H1 (cell line): ENCODE measurements around the gene DRAP1. TPM values are rescaled to one million over a fixed set of nuclear protein-coding genes. Genes with fewer than 3 reads are reported as not detected.
A peak's percentile ranks its signal among the peaks of the same experiment; 100 is the strongest.

ENCODE experiments used
- CTCF ChIA-PET: fragments of 300-600 bp; sonication (Branson Sonifier 250); formaldehyde crosslinking; loops from one replicate; lab custom pipeline; 2021; ENCODE audit not compliant: partially characterized antibody; lab: Charles Lee
- POLR2A ChIA-PET: fragments of 300-600 bp; sonication (Branson Sonifier 250); formaldehyde crosslinking; loops from one replicate; lab custom pipeline; 2021; ENCODE audit warnings: inconsistent platforms; ENCODE audit not compliant: partially characterized antibody; lab: Charles Lee
- DNase-seq, 2 experiments: peaks; one replicate each; pipeline versions ENCODE4 v3.0.0 to v3.0.0-alpha.2; 2010 to 2022; ENCODE audit warnings: low spot score in 2 of 2, low read depth in 1 of 2, mixed read lengths in 1 of 2
- FAIRE-seq: peaks from 2 replicates; lab custom pipeline; 2011; peaks lifted over from hg19 to GRCh38; lab: Jason Lieb, UNC
- H2AFZ ChIP-seq: 2 replicates; pipeline ENCODE4 v1.8.1; 2012; ENCODE audit warnings: low read length, inconsistent platforms
- H2AK5ac ChIP-seq: 2 replicates; pipeline ENCODE4 v1.6.1; 2013; ENCODE audit warnings: low read depth, low read length
- H2BK120ac ChIP-seq: replicated peaks from 2 replicates; pipeline ENCODE3; 2013; ENCODE audit warnings: low read depth, low read length, inconsistent platforms
- H2BK12ac ChIP-seq: 2 replicates; pipeline ENCODE4 v1.6.1; 2013; ENCODE audit warnings: low read depth, low read length
- H2BK15ac ChIP-seq: 2 replicates; pipeline ENCODE4 v1.6.1; 2013; ENCODE audit warnings: low read length
- H2BK20ac ChIP-seq: 2 replicates; pipeline ENCODE4 v1.6.1; 2013; ENCODE audit warnings: low read length
- H2BK5ac ChIP-seq: 2 replicates; pipeline ENCODE4 v1.6.1; 2013; ENCODE audit warnings: low read depth, low read length
- H3K14ac ChIP-seq: 2 replicates; pipeline ENCODE4 v1.6.1; 2013; ENCODE audit warnings: inconsistent platforms; ENCODE audit not compliant: insufficient read length
- H3K18ac ChIP-seq: 2 replicates; pipeline ENCODE4 v1.6.1; 2013; ENCODE audit warnings: low read length; ENCODE audit errors: extremely low read depth
- H3K23ac ChIP-seq: 2 replicates; pipeline ENCODE4 v1.6.1; 2013; ENCODE audit warnings: inconsistent platforms; ENCODE audit not compliant: insufficient read length
- H3K23me2 ChIP-seq: 2 replicates; pipeline ENCODE4 v1.6.1; 2013; ENCODE audit warnings: low read depth, low read length
- H3K27ac ChIP-seq: 2 replicates; pipeline ENCODE4 v1.6.1; 2011; ENCODE audit warnings: low read depth, low read length, inconsistent platforms
- H3K27me3 ChIP-seq, 4 experiments: replicated peaks in 1 of 4; 1 replicate in 1 of 4; 2 replicates in 3 of 4; pipeline versions ENCODE4 v1.6.1 to v1.8.1; 2011 to 2013; ENCODE audit warnings: low read length in 3 of 4, mild to moderate bottlenecking in 3 of 4, inconsistent platforms in 2 of 4, mixed read lengths in 2 of 4, moderate library complexity in 1 of 4; ENCODE audit not compliant: control insufficient read depth in 3 of 4, insufficient read depth in 3 of 4; ENCODE audit errors: extremely low read depth in 1 of 4
- H3K36me3 ChIP-seq, 4 experiments: 2 replicates each; pipeline versions ENCODE4 v1.6.1 to v1.8.1; 2011 to 2013; ENCODE audit warnings: mild to moderate bottlenecking in 4 of 4, low read length in 3 of 4, moderate library complexity in 2 of 4, control low read depth in 1 of 4, inconsistent platforms in 1 of 4; ENCODE audit not compliant: insufficient read depth in 4 of 4, control insufficient read depth in 2 of 4
- H3K4ac ChIP-seq: replicated peaks from 2 replicates; pipeline ENCODE3; 2013; ENCODE audit warnings: low read length, low read depth, mixed read lengths, inconsistent platforms; ENCODE audit not compliant: insufficient read length
- H3K4me1 ChIP-seq, 4 experiments: replicated peaks in 1 of 4; 1 replicate in 1 of 4; 2 replicates in 3 of 4; pipeline versions ENCODE4 v1.6.1 to v1.8.1; 2011 to 2013; ENCODE audit warnings: low read length in 3 of 4, inconsistent platforms in 2 of 4, mixed read lengths in 1 of 4; ENCODE audit not compliant: insufficient read depth in 4 of 4, control insufficient read depth in 3 of 4
- H3K4me2 ChIP-seq, 2 experiments: 2 replicates each; pipeline versions ENCODE4 v1.6.1 to v1.8.1; 2011 to 2013; ENCODE audit warnings: low read depth in 2 of 2, low read length in 2 of 2, control low read depth in 1 of 2, inconsistent platforms in 1 of 2, mild to moderate bottlenecking in 1 of 2; ENCODE audit not compliant: insufficient read depth in 1 of 2
- H3K4me3 ChIP-seq, 4 experiments: fragments of 200-600, 300-600 bp in 1 of 4; sonication (generic), shearing (Covaris generic), sonication (Bioruptor Twin) in 1 of 4; 2 replicates each; pipeline versions ENCODE4 v1.5.1 to v1.8.1; 2011 to 2016; ENCODE audit warnings: low read length in 4 of 4, low read depth in 3 of 4, control low read depth in 2 of 4, inconsistent platforms in 2 of 4, mild to moderate bottlenecking in 2 of 4, mixed read lengths in 1 of 4, moderate library complexity in 1 of 4; ENCODE audit not compliant: insufficient read depth in 2 of 4; ENCODE audit errors: extremely low read depth in 1 of 4
- H3K56ac ChIP-seq: replicated peaks from 2 replicates; pipeline ENCODE3; 2013; ENCODE audit warnings: low read depth, mild to moderate bottlenecking, mixed read lengths, low read length, inconsistent platforms; ENCODE audit not compliant: insufficient read length
- H3K79me1 ChIP-seq: 2 replicates; pipeline ENCODE4 v1.6.1; 2013; ENCODE audit warnings: low read depth, low read length, control low read depth
- H3K79me2 ChIP-seq, 2 experiments: 2 replicates each; pipeline versions ENCODE4 v1.6.1 to v1.8.1; 2012 to 2013; ENCODE audit warnings: low read length in 2 of 2, mild to moderate bottlenecking in 2 of 2, inconsistent platforms in 1 of 2; ENCODE audit not compliant: insufficient read depth in 2 of 2, control insufficient read depth in 1 of 2
- H3K9ac ChIP-seq, 4 experiments: replicated peaks in 1 of 4; 1 replicate in 1 of 4; 2 replicates in 3 of 4; pipeline versions ENCODE4 v1.6.1 to v1.8.1; 2011 to 2013; ENCODE audit warnings: low read depth in 3 of 4, low read length in 3 of 4, control low read depth in 2 of 4, mild to moderate bottlenecking in 2 of 4, moderate library complexity in 2 of 4, inconsistent platforms in 1 of 4; ENCODE audit errors: extremely low read depth in 1 of 4
- H3K9me3 ChIP-seq, 2 experiments: 2 replicates each; pipeline versions ENCODE4 v1.6.1 to v1.8.1; 2012 to 2013; ENCODE audit warnings: mild to moderate bottlenecking in 2 of 2, moderate library complexity in 2 of 2, control low read depth in 1 of 2, inconsistent platforms in 1 of 2, low read depth in 1 of 2, low read length in 1 of 2, mixed read lengths in 1 of 2; ENCODE audit not compliant: insufficient read depth in 2 of 2
- H4K20me1 ChIP-seq, 2 experiments: replicated peaks in 1 of 2; 2 replicates each; pipeline versions ENCODE3 to v1.8.1; 2011 to 2013; ENCODE audit warnings: inconsistent platforms in 2 of 2, low read length in 2 of 2, mild to moderate bottlenecking in 1 of 2; ENCODE audit not compliant: insufficient read depth in 2 of 2, control insufficient read depth in 1 of 2
- H4K5ac ChIP-seq: 2 replicates; pipeline ENCODE4 v1.6.1; 2013; ENCODE audit warnings: low read length, low read depth, mixed read lengths, inconsistent platforms; ENCODE audit not compliant: insufficient read length
- H4K8ac ChIP-seq: 2 replicates; pipeline ENCODE4 v1.8.0; 2013; ENCODE audit warnings: mild to moderate bottlenecking, moderate library complexity, low read length, inconsistent platforms; ENCODE audit not compliant: insufficient read depth; ENCODE audit errors: extremely low read depth
- H4K91ac ChIP-seq: replicated peaks from 2 replicates; pipeline ENCODE3; 2013; ENCODE audit warnings: low read length, mixed read lengths, inconsistent platforms; ENCODE audit not compliant: insufficient read length
- BACH1 ChIP-seq: IDR thresholded peaks from 2 replicates; pipeline ENCODE4 v1.6.1; 2012; ENCODE audit warnings: low read length, improper control_type of control experiment
- MAX ChIP-seq: IDR thresholded peaks from 2 replicates; pipeline ENCODE4 v1.6.1; 2012; ENCODE audit warnings: inconsistent platforms
- WGBS, 2 experiments: shearing (Covaris generic) in 1 of 2; methylation state at CpG; one replicate each; pipeline versions ENCODE4 v1.1.6 to v1.1.7; 2013 to 2015; ENCODE audit warnings: low lambda C conversion rate in 2 of 2, mixed read lengths in 2 of 2, inconsistent platforms in 1 of 2, low coverage in 1 of 2, missing lambda C conversion rate in 1 of 2; ENCODE audit not compliant: insufficient replicate concordance in 2 of 2, insufficient coverage in 1 of 2, insufficient read length in 1 of 2; ENCODE audit errors: extremely low coverage in 1 of 2, missing lambda C conversion rate in 1 of 2; 5-methylcytosine and 5-hydroxymethylcytosine counted together
- polyA plus RNA-seq, 7 experiments: library from polyadenylated mRNA; depleted of rRNA in 3 of 7; stranded (reverse) in 5 of 7; unstranded in 2 of 7; fragments of >200 nt in 5 of 7; fragments of 200-250 nt in 2 of 7; gene quantifications; 1 replicate in 5 of 7; 2 replicates in 1 of 7; 4 replicates in 1 of 7; pipeline versions ENCODE4 v1.2.1 to v1.2.3, GENCODE V29; 2011 to 2013; ENCODE audit warnings: missing spikeins in 2 of 7, mixed read lengths in 2 of 7
- total RNA-seq: library from RNA; stranded (reverse); fragmentation: NEBNext Ultra II Directional; extraction: Animal tissue kit (Norgen Biotek cat#: 25700); gene quantifications from 2 replicates; pipeline ENCODE4 v1.2.1, GENCODE V29; 2021

Gene DRAP1
- total and polyA plus RNA-seq, 2 of the 8 experiments (the other 6 are each of a cell fraction or from before 2014, with no cell fraction given): 62.5 to 98.7 TPM

GRCh38 chr11:65944767-65945166, 25.5 kb downstream of the DRAP1 start:
- Histone ChIP-seq H3K23me2 (peaks cover 3% of the 10 kb centered on the region; the same call in 1 of the 2 replicates), H4K91ac (no peak overlapping the region), H3K4me2 (peak overlapping the region in 1 of 2 experiments; percentile 56; a peak in 1 of 4 replicates), H4K20me1 (no peaks in the 10 kb centered on the region), H2BK120ac (no peak overlapping the region), H3K4me1 (peaks cover 3 to 25% (median 15%) of the 10 kb centered on the region in 4 experiments), H3K4me3 (no peak overlapping the region), H2AFZ (no peak overlapping the region), H3K56ac (no peak overlapping the region), H3K9me3 (no peaks in the 10 kb centered on the region), H2BK15ac (no peak overlapping the region), H3K18ac (no peak overlapping the region), H4K5ac (no peak overlapping the region), H3K27ac (no peak overlapping the region), H2BK12ac (0 out of 2 replicates have a peak overlapping the region, but pooled peaks have one; percentile 94), H2BK5ac (no peak overlapping the region; the same call in 1 of the 2 replicates), H2BK20ac (0 out of 2 replicates have a peak overlapping the region, but pooled peaks have one; percentile 80), H3K23ac (no peak overlapping the region), H3K79me2 (no peaks in the 10 kb centered on the region), H3K36me3 (no peaks in the 10 kb centered on the region), H4K8ac (no peak overlapping the region), H2AK5ac (0 out of 2 replicates have a peak overlapping the region, but pooled peaks have one; percentile 6), H3K27me3 (no peaks in the 10 kb centered on the region), H3K14ac (no peak overlapping the region), H3K4ac (no peak overlapping the region), H3K79me1 (no peaks in the 10 kb centered on the region), H3K9ac (no peak overlapping the region)
- ChIA-PET CTCF (interaction anchor here (1.0 to 3.4 kb wide), 7 partner anchors 9 to 59 kb away, joined by 3 to 18 read pairs (median 4); no protein-coding TSS in a partner anchor), POLR2A (interaction anchor here (0.6 to 1.2 kb wide), 2 partner anchors 14 to 31 kb away, joined by 3 to 6 read pairs; no protein-coding TSS in a partner anchor)
- 86% methylated on average over 8 of the region's 8 CpGs; no CpG with 5 or more reads in 1 of the 2 experiments for WGBS, 2 experiments
- DNase-seq (no peak), FAIRE-seq (no peak)
- TF ChIP-seq BACH1: no peak
- TF ChIP-seq MAX: no peak
